NCI-H460 (cell line): ENCODE measurements around the gene ATXN7L2. TPM values are rescaled to one million over a fixed set of nuclear protein-coding genes. Genes with fewer than 3 reads are reported as not detected.
A peak's percentile ranks its signal among the peaks of the same experiment; 100 is the strongest.

ENCODE experiments used
- DNase-seq: peaks from one replicate; pipeline ENCODE4 v3.0.0-alpha.2; 2016; ENCODE audit warnings: low read depth; ENCODE audit errors: extremely low read depth
- total RNA-seq: library from RNA; depleted of rRNA; stranded (reverse); fragments of >200 nt; shearing (Covaris generic); gene quantifications from 2 replicates; pipeline ENCODE4 v1.2.3, GENCODE V29; 2014

ATXN7L2 gene
- total RNA-seq, 1 experiment from 2014 or later, result 3.1 TPM

- no peak for DNase-seq
Observed at GRCh38 chr1:109521002-109521951, 37.6 kb downstream of the ATXN7L2 start.

- DNase-seq, result no peak
Observed at GRCh38 chr1:109522026-109522425, 38.3 kb downstream of the ATXN7L2 start.

GRCh38 chr1:109523706-109524105 is 40.0 kb downstream of the ATXN7L2 start:
- no peak for DNase-seq

GRCh38 chr1:109527098-109527811 is 43.5 kb downstream of the ATXN7L2 start:
- no peak for DNase-seq

- no peak for DNase-seq
Observed at GRCh38 chr1:109527846-109528695, 44.4 kb downstream of the ATXN7L2 start.

- DNase-seq, result no peak
Observed at GRCh38 chr1:109528712-109529111, 45.0 kb downstream of the ATXN7L2 start.

- no peak for DNase-seq
Observed at GRCh38 chr1:109529881-109530456, 46.3 kb downstream of the ATXN7L2 start.

- no peak for DNase-seq
Observed at GRCh38 chr1:109530457-109531087, 46.9 kb downstream of the ATXN7L2 start.

- no peak for DNase-seq
Observed at GRCh38 chr1:109531380-109531779, 47.7 kb downstream of the ATXN7L2 start.

GRCh38 chr1:109531826-109532364 is 48.2 kb downstream of the ATXN7L2 start:
- DNase-seq, result no peak

- peak; percentile 65 for DNase-seq
Observed at GRCh38 chr1:109532365-109533136, 48.8 kb downstream of the ATXN7L2 start.

GRCh38 chr1:109534307-109534858 is 50.7 kb downstream of the ATXN7L2 start:
- no peak for DNase-seq

- no peak for DNase-seq
Observed at GRCh38 chr1:109535481-109535880, 51.8 kb downstream of the ATXN7L2 start.

- DNase-seq, result no peak
Observed at GRCh38 chr1:109535971-109536491, 52.3 kb downstream of the ATXN7L2 start.

- no peak for DNase-seq
Observed at GRCh38 chr1:109537450-109538178, 53.9 kb downstream of the ATXN7L2 start.

GRCh38 chr1:109538827-109539555 is 55.3 kb downstream of the ATXN7L2 start:
- DNase-seq, result no peak

GRCh38 chr1:109539676-109540075 is 56.0 kb downstream of the ATXN7L2 start, which contains the start of gene GPR61:
GPR61 (plus strand) TSS chr1:109539872; CDS start chr1:109543023, 3,151 bp downstream.
- no peak for DNase-seq
